GM12878 (cell line): ENCODE results near the gene NDOR1. TPM values are rescaled to one million over a fixed set of nuclear protein-coding genes. Genes with fewer than 3 reads are reported as not detected.

Experiments
- ATAC-seq: fragments of 200-7000 bp; cut with Tn5 transposase; 3 replicates; pipeline ENCODE4 v1.9.1; 2020; ENCODE audit warnings: mild to moderate bottlenecking, moderate library complexity
- BruUV-seq: library from RNA; stranded (reverse); fragments of 400-500 nt; replicated peaks from 2 replicates; lab custom pipeline; 2021; lab: Mats Ljungman, UMichigan
- CTCF ChIA-PET: fragments of 300-600 bp; sonication (Branson Sonifier 250); formaldehyde crosslinking; extraction: SDS; loops from one replicate; lab custom pipeline; 2021; ENCODE audit warnings: inconsistent platforms; lab: Yijun Ruan, JAX
- POLR2A ChIA-PET: fragments of 350-600 bp; formaldehyde crosslinking; extraction: SDS; loops from one replicate; lab custom pipeline; 2021; ENCODE audit warnings: inconsistent platforms; lab: Charles Lee
- RAD21 ChIA-PET: fragments of 300-600 bp; sonication (Branson Sonifier 250); formaldehyde crosslinking; loops from one replicate; lab custom pipeline; 2023; ENCODE audit warnings: antibody characterized with exemption; ENCODE audit not compliant: unreplicated experiment; lab: Charles Lee
- SMC1A ChIA-PET: fragments of 300-600 bp; sonication (Branson Sonifier 250); formaldehyde crosslinking; loops from one replicate; lab custom pipeline; 2023; ENCODE audit not compliant: unreplicated experiment, uncharacterized antibody; lab: Charles Lee
- DNase-seq: peaks from one replicate; pipeline ENCODE4 v3.0.0-alpha.2; 2011; ENCODE audit warnings: low read depth, low spot score
- FAIRE-seq: peaks from 3 replicates; lab custom pipeline; 2011; peaks lifted over from hg19 to GRCh38; lab: Jason Lieb, UNC
- H2AFZ ChIP-seq: 2 replicates; pipeline ENCODE4 v1.6.0; 2011; ENCODE audit warnings: low read depth, low read length, control low read depth; ENCODE audit not compliant: control insufficient read depth
- H3K27ac ChIP-seq: 2 replicates; pipeline ENCODE4 v1.5.1; 2011; ENCODE audit warnings: control low read depth; ENCODE audit not compliant: control insufficient read depth, insufficient read depth
- H3K27me3 ChIP-seq, 2 experiments: replicated peaks in 1 of 2; 2 replicates each; pipeline versions ENCODE4 v1.6.0 to v1.6.1; 2011; ENCODE audit warnings: low read length in 1 of 2; ENCODE audit not compliant: control insufficient read depth in 2 of 2, insufficient read depth in 2 of 2
- H3K36me3 ChIP-seq, 2 experiments: 2 replicates each; pipeline ENCODE4 v1.5.1; 2011; ENCODE audit warnings: low read length in 1 of 2; ENCODE audit not compliant: control insufficient read depth in 2 of 2, insufficient read depth in 2 of 2
- H3K4me1 ChIP-seq: 2 replicates; pipeline ENCODE4 v1.6.1; 2011; ENCODE audit warnings: mild to moderate bottlenecking, low read length, moderate library complexity, mixed read lengths; ENCODE audit not compliant: control insufficient read depth, insufficient read depth
- H3K4me2 ChIP-seq: 2 replicates; pipeline ENCODE4 v1.6.0; 2011; ENCODE audit warnings: control low read depth; ENCODE audit not compliant: control insufficient read depth, insufficient read depth
- H3K4me3 ChIP-seq: fragments of 200-600 bp; sonication (generic); 2 replicates; pipeline ENCODE4 v1.5.1; 2016
- H3K79me2 ChIP-seq: 2 replicates; pipeline ENCODE4 v1.6.0; 2011; ENCODE audit warnings: low read length; ENCODE audit not compliant: control insufficient read depth, insufficient read depth
- H3K9ac ChIP-seq: 2 replicates; pipeline ENCODE4 v1.8.0; 2011; ENCODE audit warnings: low read length, control low read depth, mixed read lengths; ENCODE audit not compliant: control insufficient read depth, insufficient read depth
- H3K9me3 ChIP-seq: replicated peaks from 3 replicates; pipeline ENCODE4 v1.5.1; 2011; ENCODE audit warnings: mild to moderate bottlenecking, low read length; ENCODE audit not compliant: control insufficient read depth, insufficient read depth
- H4K20me1 ChIP-seq: 2 replicates; pipeline ENCODE4 v1.6.0; 2011; ENCODE audit not compliant: control insufficient read depth, insufficient read depth
- CREB1 ChIP-seq: IDR thresholded peaks from 2 replicates; pipeline ENCODE4 v1.6.1; 2012; ENCODE audit warnings: low read depth, mild to moderate bottlenecking, inconsistent platforms
- DPF2 ChIP-seq: fragments of 450-650 bp; IDR thresholded peaks from 2 replicates; pipeline ENCODE4 v1.6.1; 2017; ENCODE audit warnings: mild to moderate bottlenecking
- EP300 ChIP-seq, 2 experiments: fragments of 150-350 bp in 1 of 2; IDR thresholded peaks; 2 replicates each; pipeline ENCODE4 v1.6.1; 2011 to 2012; ENCODE audit warnings: low read depth in 2 of 2, low read length in 2 of 2, borderline replicate concordance in 1 of 2, improper control_type of control experiment in 1 of 2, inconsistent platforms in 1 of 2; ENCODE audit not compliant: control insufficient read depth in 1 of 2
- HDAC2 ChIP-seq: fragments of 200-600 bp; sonication (generic); IDR thresholded peaks from 2 replicates; pipeline ENCODE4 v1.6.1; 2017
- LARP7 ChIP-seq: fragments of 450-650 bp; IDR thresholded peaks from 2 replicates; pipeline ENCODE4 v1.6.1; 2017; ENCODE audit warnings: mild to moderate bottlenecking
- NR2F1 ChIP-seq: fragments of 450-650 bp; conservative IDR thresholded peaks from 2 replicates; pipeline ENCODE4 v1.6.1; 2017; ENCODE audit warnings: mild to moderate bottlenecking
- RB1 ChIP-seq: fragments of 450-650 bp; formaldehyde crosslinking; IDR thresholded peaks from 2 replicates; pipeline ENCODE4 v1.6.1; 2017; ENCODE audit warnings: mild to moderate bottlenecking, borderline replicate concordance
- SREBF1 ChIP-seq: IDR thresholded peaks from 2 replicates; pipeline ENCODE4 v1.6.1; 2012; ENCODE audit warnings: mild to moderate bottlenecking, low read length
- WGBS: methylation state at CpG from one replicate; pipeline ENCODE4 v1.1.6; 2016; ENCODE audit warnings: low lambda C conversion rate; ENCODE audit not compliant: insufficient replicate concordance, insufficient coverage; ENCODE audit errors: missing lambda C conversion rate; 5-methylcytosine and 5-hydroxymethylcytosine counted together
- in situ Hi-C: fragments of 300-500 bp; cut with MboI; formaldehyde crosslinking; loops from 9 replicates; pipeline ENCODE4 v1.14.3; 2018; ENCODE audit warnings: mixed read lengths
- intact Hi-C: fragments of 100-400 bp; cut with micrococcal nuclease; formaldehyde crosslinking; loops from one replicate; pipeline ENCODE4 v1.14.2; 2022; ENCODE audit not compliant: unreplicated experiment
- polyA plus RNA-seq, 11 experiments: library from polyadenylated mRNA; depleted of rRNA in 4 of 11; unstranded in 6 of 11; stranded (reverse) in 5 of 11; fragments of >200 nt; fragmentation: Nextera tagmentation in 4 of 11; fragmentation: Illumina TruSeq in 1 of 11; extraction: Ambion mirVana in 4 of 11; extraction: Trizol in 1 of 11; gene quantifications; 1 replicate in 1 of 11; 2 replicates in 10 of 11; pipeline versions ENCODE4 v1.2.1 to v1.2.3, GENCODE V29; 2011 to 2016; ENCODE audit warnings: inconsistent platforms in 2 of 11, missing spikeins in 2 of 11, low read depth in 1 of 11
- total RNA-seq, 4 experiments: library from RNA; depleted of rRNA in 3 of 4; stranded (reverse); fragments of >200 nt in 3 of 4; fragmentation: Illumina TruSeq in 1 of 4; extraction: Trizol in 1 of 4; gene quantifications; 2 replicates each; pipeline versions ENCODE4 v1.2.1 to v1.2.3, GENCODE V29; 2013 to 2021
- TF ChIP-seq, protein P1 (sequence below): fragments of 450-650 bp; IDR thresholded peaks from 2 replicates; pipeline ENCODE4 v1.6.1; 2017; ENCODE audit warnings: mild to moderate bottlenecking, moderate library complexity
- TF ChIP-seq, protein P2 (sequence below): IDR thresholded peaks from 2 replicates; pipeline ENCODE4 v1.6.1; 2012; ENCODE audit warnings: improper control_type of control experiment, low read depth, low read length; ENCODE audit not compliant: insufficient replicate concordance
- TF ChIP-seq, protein P3 (sequence below): IDR thresholded peaks from 2 replicates; pipeline ENCODE4 v1.6.1; 2012; ENCODE audit warnings: low read depth, low read length, improper control_type of control experiment

Gene NDOR1
- total and polyA plus RNA-seq, 10 of the 15 experiments (the other 5 are each of a cell fraction or from before 2014, with no cell fraction given) = 0.04 to 32.9 (median 11.1) TPM

DNA sequence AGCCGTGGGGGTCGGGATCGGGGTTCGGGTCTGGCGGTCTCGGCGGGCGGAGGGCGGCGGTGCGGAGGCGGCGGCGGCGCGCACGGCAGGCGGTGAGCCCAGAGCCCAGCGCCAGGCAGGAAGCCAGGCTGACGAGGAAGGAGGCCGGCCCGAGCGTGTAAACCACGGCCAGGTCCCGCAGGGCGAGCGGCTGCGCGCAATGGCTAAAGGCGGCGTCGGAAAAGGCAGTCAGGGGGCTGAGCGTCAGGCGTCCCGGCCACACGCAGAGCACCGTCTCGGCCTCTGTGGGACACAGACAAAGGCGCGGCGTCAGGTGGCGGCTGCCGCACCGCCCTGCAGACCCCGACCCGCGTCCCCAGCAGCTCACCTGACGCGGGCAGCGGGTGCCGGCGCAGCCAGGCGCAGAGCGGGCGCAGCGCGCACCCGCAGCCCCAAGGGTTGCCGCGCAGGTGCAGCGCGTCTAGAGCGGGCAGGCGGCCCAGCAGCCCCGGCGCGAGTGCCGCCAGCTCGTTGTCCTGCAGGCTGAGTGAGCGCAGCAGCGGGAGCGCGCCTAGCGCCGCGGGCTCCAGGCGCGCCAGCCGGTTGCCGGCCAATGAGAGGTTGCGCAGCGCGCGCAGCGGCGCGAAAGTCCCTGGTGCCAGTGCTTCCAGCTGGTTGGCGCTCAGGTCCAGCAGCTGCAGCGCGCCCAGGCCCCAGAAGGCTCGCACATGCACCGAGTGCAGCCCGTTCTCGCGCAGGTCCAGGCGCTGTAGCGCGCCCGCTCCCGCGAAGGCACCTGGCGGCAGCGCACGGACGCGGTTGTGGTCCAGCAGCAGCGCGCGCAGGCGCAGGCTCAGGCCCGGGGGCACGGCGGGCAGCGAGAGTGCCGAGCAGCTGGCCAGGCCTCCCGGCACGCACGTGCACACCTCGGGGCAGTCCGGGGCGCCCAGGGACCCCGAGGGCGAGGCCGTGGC is 36.3 kb upstream of the NDOR1 start:
- ATAC-seq = peak; percentile 79
- peak overlapping the region; percentile 60 for H2AFZ ChIP-seq
- no peaks in the 10 kb centered on the region for H4K20me1 ChIP-seq
- FAIRE-seq = no peak
- ChIA-PET POLR2A (interaction anchor here (0.5 to 4.4 kb wide), 10 partner anchors 11 to 82 kb away, joined by 3 to 37 read pairs (median 6); partner anchors contain the start of genes ANAPC2, MAN1B1 and SSNA1), SMC1A (interaction anchor here (2.7 kb wide), 1 partner anchor 19 kb away, joined by 8 read pairs; no protein-coding TSS in a partner anchor), CTCF (interaction anchor here (1.1 to 1.4 kb wide), 2 partner anchors 38 to 58 kb away, joined by 3 to 5 read pairs; partner anchors contain the start of gene RNF224), RAD21 (interaction anchor here (0.8 to 4.3 kb wide), 3 partner anchors 19 to 73 kb away, joined by 3 to 25 read pairs (median 3); no protein-coding TSS in a partner anchor)
- no TSS peak for BruUV-seq
- no peaks in the 10 kb centered on the region for H3K36me3 ChIP-seq
- intact Hi-C loops = no loop called here
- no peak overlapping the region for H3K27ac ChIP-seq
- H3K9ac ChIP-seq = no peak overlapping the region
- no peaks in the 10 kb centered on the region for H3K79me2 ChIP-seq
- peak overlapping the region; percentile 82 for H3K4me2 ChIP-seq
- peaks cover 0 to 8% of the 10 kb centered on the region in 2 experiments; a peak in 3 of 4 replicates for H3K27me3 ChIP-seq
- WGBS = 3% methylated on average over 66 of the region's 124 CpGs
- peaks cover 8% of the 10 kb centered on the region; the same call in 1 of the 2 replicates for H3K4me1 ChIP-seq
- H3K9me3 ChIP-seq = no peaks in the 10 kb centered on the region
- DNase-seq = no peak
- in situ Hi-C loops = no loop called here
- H3K4me3 ChIP-seq = peak overlapping the region; percentile 53; the same call in 1 of the 2 replicates
- TF ChIP-seq HDAC2 (0 out of 2 replicates have a peak, but pooled peaks have one; percentile 3), EP300 (IDR thresholded peaks at IDR 0.05; ENCODE audit: borderline replicate concordance in 1 of 2, control insufficient read depth in 1 of 2, low read depth in 2 of 2, low read length in 2 of 2) (no peak), NR2F1 (peak; percentile 27; the same call in 1 of the 2 replicates), LARP7 (peak; percentile 79; the same call in 1 of the 2 replicates), SREBF1 (no peak), CREB1 (no peak), DPF2 (peak; percentile 55), RB1 (peak; percentile 71; the same call in 1 of the 2 replicates)
- TF ChIP-seq, protein P1, sequence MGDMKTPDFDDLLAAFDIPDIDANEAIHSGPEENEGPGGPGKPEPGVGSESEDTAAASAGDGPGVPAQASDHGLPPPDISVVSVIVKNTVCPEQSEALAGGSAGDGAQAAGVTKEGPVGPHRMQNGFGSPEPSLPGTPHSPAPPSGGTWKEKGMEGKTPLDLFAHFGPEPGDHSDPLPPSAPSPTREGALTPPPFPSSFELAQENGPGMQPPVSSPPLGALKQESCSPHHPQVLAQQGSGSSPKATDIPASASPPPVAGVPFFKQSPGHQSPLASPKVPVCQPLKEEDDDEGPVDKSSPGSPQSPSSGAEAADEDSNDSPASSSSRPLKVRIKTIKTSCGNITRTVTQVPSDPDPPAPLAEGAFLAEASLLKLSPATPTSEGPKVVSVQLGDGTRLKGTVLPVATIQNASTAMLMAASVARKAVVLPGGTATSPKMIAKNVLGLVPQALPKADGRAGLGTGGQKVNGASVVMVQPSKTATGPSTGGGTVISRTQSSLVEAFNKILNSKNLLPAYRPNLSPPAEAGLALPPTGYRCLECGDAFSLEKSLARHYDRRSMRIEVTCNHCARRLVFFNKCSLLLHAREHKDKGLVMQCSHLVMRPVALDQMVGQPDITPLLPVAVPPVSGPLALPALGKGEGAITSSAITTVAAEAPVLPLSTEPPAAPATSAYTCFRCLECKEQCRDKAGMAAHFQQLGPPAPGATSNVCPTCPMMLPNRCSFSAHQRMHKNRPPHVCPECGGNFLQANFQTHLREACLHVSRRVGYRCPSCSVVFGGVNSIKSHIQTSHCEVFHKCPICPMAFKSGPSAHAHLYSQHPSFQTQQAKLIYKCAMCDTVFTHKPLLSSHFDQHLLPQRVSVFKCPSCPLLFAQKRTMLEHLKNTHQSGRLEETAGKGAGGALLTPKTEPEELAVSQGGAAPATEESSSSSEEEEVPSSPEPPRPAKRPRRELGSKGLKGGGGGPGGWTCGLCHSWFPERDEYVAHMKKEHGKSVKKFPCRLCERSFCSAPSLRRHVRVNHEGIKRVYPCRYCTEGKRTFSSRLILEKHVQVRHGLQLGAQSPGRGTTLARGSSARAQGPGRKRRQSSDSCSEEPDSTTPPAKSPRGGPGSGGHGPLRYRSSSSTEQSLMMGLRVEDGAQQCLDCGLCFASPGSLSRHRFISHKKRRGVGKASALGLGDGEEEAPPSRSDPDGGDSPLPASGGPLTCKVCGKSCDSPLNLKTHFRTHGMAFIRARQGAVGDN = peak; percentile 50; the same call in 1 of the 2 replicates
- TF ChIP-seq, protein P2, sequence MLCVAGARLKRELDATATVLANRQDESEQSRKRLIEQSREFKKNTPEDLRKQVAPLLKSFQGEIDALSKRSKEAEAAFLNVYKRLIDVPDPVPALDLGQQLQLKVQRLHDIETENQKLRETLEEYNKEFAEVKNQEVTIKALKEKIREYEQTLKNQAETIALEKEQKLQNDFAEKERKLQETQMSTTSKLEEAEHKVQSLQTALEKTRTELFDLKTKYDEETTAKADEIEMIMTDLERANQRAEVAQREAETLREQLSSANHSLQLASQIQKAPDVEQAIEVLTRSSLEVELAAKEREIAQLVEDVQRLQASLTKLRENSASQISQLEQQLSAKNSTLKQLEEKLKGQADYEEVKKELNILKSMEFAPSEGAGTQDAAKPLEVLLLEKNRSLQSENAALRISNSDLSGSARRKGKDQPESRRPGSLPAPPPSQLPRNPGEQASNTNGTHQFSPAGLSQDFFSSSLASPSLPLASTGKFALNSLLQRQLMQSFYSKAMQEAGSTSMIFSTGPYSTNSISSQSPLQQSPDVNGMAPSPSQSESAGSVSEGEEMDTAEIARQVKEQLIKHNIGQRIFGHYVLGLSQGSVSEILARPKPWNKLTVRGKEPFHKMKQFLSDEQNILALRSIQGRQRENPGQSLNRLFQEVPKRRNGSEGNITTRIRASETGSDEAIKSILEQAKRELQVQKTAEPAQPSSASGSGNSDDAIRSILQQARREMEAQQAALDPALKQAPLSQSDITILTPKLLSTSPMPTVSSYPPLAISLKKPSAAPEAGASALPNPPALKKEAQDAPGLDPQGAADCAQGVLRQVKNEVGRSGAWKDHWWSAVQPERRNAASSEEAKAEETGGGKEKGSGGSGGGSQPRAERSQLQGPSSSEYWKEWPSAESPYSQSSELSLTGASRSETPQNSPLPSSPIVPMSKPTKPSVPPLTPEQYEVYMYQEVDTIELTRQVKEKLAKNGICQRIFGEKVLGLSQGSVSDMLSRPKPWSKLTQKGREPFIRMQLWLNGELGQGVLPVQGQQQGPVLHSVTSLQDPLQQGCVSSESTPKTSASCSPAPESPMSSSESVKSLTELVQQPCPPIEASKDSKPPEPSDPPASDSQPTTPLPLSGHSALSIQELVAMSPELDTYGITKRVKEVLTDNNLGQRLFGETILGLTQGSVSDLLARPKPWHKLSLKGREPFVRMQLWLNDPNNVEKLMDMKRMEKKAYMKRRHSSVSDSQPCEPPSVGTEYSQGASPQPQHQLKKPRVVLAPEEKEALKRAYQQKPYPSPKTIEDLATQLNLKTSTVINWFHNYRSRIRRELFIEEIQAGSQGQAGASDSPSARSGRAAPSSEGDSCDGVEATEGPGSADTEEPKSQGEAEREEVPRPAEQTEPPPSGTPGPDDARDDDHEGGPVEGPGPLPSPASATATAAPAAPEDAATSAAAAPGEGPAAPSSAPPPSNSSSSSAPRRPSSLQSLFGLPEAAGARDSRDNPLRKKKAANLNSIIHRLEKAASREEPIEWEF = no peak
- TF ChIP-seq, protein P3, sequence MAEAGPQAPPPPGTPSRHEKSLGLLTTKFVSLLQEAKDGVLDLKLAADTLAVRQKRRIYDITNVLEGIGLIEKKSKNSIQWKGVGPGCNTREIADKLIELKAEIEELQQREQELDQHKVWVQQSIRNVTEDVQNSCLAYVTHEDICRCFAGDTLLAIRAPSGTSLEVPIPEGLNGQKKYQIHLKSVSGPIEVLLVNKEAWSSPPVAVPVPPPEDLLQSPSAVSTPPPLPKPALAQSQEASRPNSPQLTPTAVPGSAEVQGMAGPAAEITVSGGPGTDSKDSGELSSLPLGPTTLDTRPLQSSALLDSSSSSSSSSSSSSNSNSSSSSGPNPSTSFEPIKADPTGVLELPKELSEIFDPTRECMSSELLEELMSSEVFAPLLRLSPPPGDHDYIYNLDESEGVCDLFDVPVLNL = no peak; the same call in 1 of the 2 replicates
